Muscle layer of duodenum (tissue), 2 donors: Measurements from ENCODE around the gene NTF3.
A peak's percentile ranks its signal among the peaks of the same experiment; 100 is the strongest.

Experiments used
- H3K27ac ChIP-seq: one replicate; pipeline ENCODE4 v1.7.0; 2013; ENCODE audit warnings: mild to moderate bottlenecking, low read length
- H3K27me3 ChIP-seq: one replicate; pipeline ENCODE4 v1.7.0; 2013; ENCODE audit warnings: low read depth, mild to moderate bottlenecking, control low read depth, low read length
- H3K36me3 ChIP-seq, 2 donors: one replicate each; pipeline ENCODE4 v1.7.0; 2013; ENCODE audit warnings: low read length in 2 of 2, control low read depth in 1 of 2, mild to moderate bottlenecking in 1 of 2; ENCODE audit not compliant: insufficient read depth in 2 of 2, control insufficient read depth in 1 of 2
- H3K4me1 ChIP-seq, 2 donors: one replicate each; pipeline ENCODE4 v1.7.0; 2013; ENCODE audit warnings: low read length in 2 of 2, mild to moderate bottlenecking in 2 of 2, control low read depth in 1 of 2, moderate library complexity in 1 of 2; ENCODE audit not compliant: insufficient read depth in 2 of 2, control insufficient read depth in 1 of 2
- H3K4me3 ChIP-seq, 2 donors: one replicate each; pipeline ENCODE4 v1.7.0; 2013; ENCODE audit warnings: low read length in 2 of 2, low read depth in 1 of 2, mild to moderate bottlenecking in 1 of 2
- H3K9me3 ChIP-seq, 2 donors: one replicate each; pipeline ENCODE4 v1.7.0; 2013; ENCODE audit warnings: low read length in 2 of 2, control low read depth in 1 of 2, mild to moderate bottlenecking in 1 of 2; ENCODE audit not compliant: control insufficient read depth in 1 of 2
- donor health status: healthy.

NTF3 gene

GRCh38 chr12:5432011-5432400 is at the start of gene NTF3:
Gene NTF3, plus strand, starts transcription at chr12:5432108. Its CDS starts 217 bp downstream, at chr12:5432325.
- H3K27me3 ChIP-seq, result peaks cover 24% of the 10 kb centered on the region
- H3K9me3 ChIP-seq, result no peaks in the 10 kb centered on the region
- H3K4me1 ChIP-seq, result peaks cover 0 to 28% of the 10 kb centered on the region in 2 donors
- H3K4me3 ChIP-seq, result peak within 1 kb of the TSS; percentile 53 to 64
- no peak within 1 kb of the TSS for H3K27ac ChIP-seq
- H3K36me3 ChIP-seq, result no peaks in the 10 kb centered on the region

GRCh38 chr12:5384015-5384414 is 47.9 kb upstream of the NTF3 start:
- H3K4me3 ChIP-seq, result no peak overlapping the region
- H3K27ac ChIP-seq, result no peak overlapping the region
- no peaks in the 10 kb centered on the region for H3K4me1 ChIP-seq
- no peaks in the 10 kb centered on the region for H3K27me3 ChIP-seq
- H3K9me3 ChIP-seq, result no peaks in the 10 kb centered on the region
- no peaks in the 10 kb centered on the region for H3K36me3 ChIP-seq

GRCh38 chr12:5388581-5389535 is 43.0 kb upstream of the NTF3 start:
- Histone ChIP-seq H3K36me3 (no peaks in the 10 kb centered on the region), H3K9me3 (no peaks in the 10 kb centered on the region), H3K27ac (no peak overlapping the region), H3K27me3 (no peaks in the 10 kb centered on the region), H3K4me3 (no peak overlapping the region), H3K4me1 (no peaks in the 10 kb centered on the region)

- Histone ChIP-seq H3K27ac (no peak overlapping the region), H3K4me3 (no peak overlapping the region), H3K27me3 (no peaks in the 10 kb centered on the region), H3K36me3 (no peaks in the 10 kb centered on the region), H3K4me1 (no peaks in the 10 kb centered on the region), H3K9me3 (no peaks in the 10 kb centered on the region)
These were observed 41.6 kb upstream of the NTF3 start for GRCh38 chr12:5390174-5390799.

- no peaks in the 10 kb centered on the region for H3K36me3 ChIP-seq
- no peaks in the 10 kb centered on the region for H3K27me3 ChIP-seq
- H3K27ac ChIP-seq, result no peak overlapping the region
- no peaks in the 10 kb centered on the region for H3K9me3 ChIP-seq
- no peaks in the 10 kb centered on the region for H3K4me1 ChIP-seq
- no peak overlapping the region for H3K4me3 ChIP-seq
These were observed 40.3 kb upstream of the NTF3 start for GRCh38 chr12:5391653-5392052.

GRCh38 chr12:5392961-5393360 is 38.9 kb upstream of the NTF3 start:
- H3K27ac ChIP-seq, result no peak overlapping the region
- no peaks in the 10 kb centered on the region for H3K4me1 ChIP-seq
- no peaks in the 10 kb centered on the region for H3K36me3 ChIP-seq
- no peak overlapping the region for H3K4me3 ChIP-seq
- no peaks in the 10 kb centered on the region for H3K9me3 ChIP-seq
- no peaks in the 10 kb centered on the region for H3K27me3 ChIP-seq

- Histone ChIP-seq H3K27ac (no peak overlapping the region), H3K4me3 (no peak overlapping the region), H3K27me3 (no peaks in the 10 kb centered on the region), H3K9me3 (no peaks in the 10 kb centered on the region), H3K4me1 (no peaks in the 10 kb centered on the region), H3K36me3 (no peaks in the 10 kb centered on the region)
These were observed 36.3 kb upstream of the NTF3 start for GRCh38 chr12:5395443-5396271.

GRCh38 chr12:5396541-5396940 is 35.4 kb upstream of the NTF3 start:
- no peak overlapping the region for H3K27ac ChIP-seq
- no peaks in the 10 kb centered on the region for H3K4me1 ChIP-seq
- no peaks in the 10 kb centered on the region for H3K27me3 ChIP-seq
- no peaks in the 10 kb centered on the region for H3K36me3 ChIP-seq
- no peaks in the 10 kb centered on the region for H3K9me3 ChIP-seq
- no peak overlapping the region for H3K4me3 ChIP-seq

GRCh38 chr12:5399266-5399665 is 32.6 kb upstream of the NTF3 start:
- H3K4me1 ChIP-seq, result no peaks in the 10 kb centered on the region
- no peaks in the 10 kb centered on the region for H3K27me3 ChIP-seq
- H3K36me3 ChIP-seq, result no peaks in the 10 kb centered on the region
- no peak overlapping the region for H3K4me3 ChIP-seq
- no peak overlapping the region for H3K27ac ChIP-seq
- no peaks in the 10 kb centered on the region for H3K9me3 ChIP-seq

- Histone ChIP-seq H3K27ac (no peak overlapping the region), H3K9me3 (no peaks in the 10 kb centered on the region)
These were observed 29.6 kb upstream of the NTF3 start for GRCh38 chr12:5402009-5402935.

More at GRCh38 chr12:5402009-5402935, 29.6 kb upstream of the NTF3 start:
- Histone ChIP-seq H3K27me3 (no peaks in the 10 kb centered on the region), H3K36me3 (no peaks in the 10 kb centered on the region), H3K4me1 (no peaks in the 10 kb centered on the region), H3K4me3 (no peak overlapping the region)
